GM08714 (cell line): ENCODE measurements around the gene ELK3.
"Not testable (repeated sequence)": the region's sequence is repeated elsewhere in the genome, so short reads cannot be mapped to it uniquely, and the experiment has no call there.

Source experiments
- H3K4me3 ChIP-seq: fragments of 200-500 bp; sonication (Bioruptor generic); 2 replicates; pipeline ENCODE4 v1.5.1; 2014; ENCODE audit warnings: mild to moderate bottlenecking, low read length, inconsistent platforms
- ZNF274 ChIP-seq: IDR thresholded peaks from 2 replicates; pipeline ENCODE4 v1.6.1; 2012; ENCODE audit warnings: mild to moderate bottlenecking, low read depth, low read length

Gene ELK3

GRCh38 chr12:96301732-96302131 is 107.6 kb downstream of the ELK3 start:
- no peak overlapping the region for H3K4me3 ChIP-seq
- no peak for TF ChIP-seq ZNF274

- no peak for TF ChIP-seq ZNF274
- H3K4me3 ChIP-seq: no peak overlapping the region
Observed at GRCh38 chr12:96302687-96303310, 108.6 kb downstream of the ELK3 start.

GRCh38 chr12:96303653-96304052 is 109.5 kb downstream of the ELK3 start:
- TF ChIP-seq ZNF274: no peak
- no peak overlapping the region for H3K4me3 ChIP-seq

- H3K4me3 ChIP-seq: no peak overlapping the region
- TF ChIP-seq ZNF274: no peak
Observed at GRCh38 chr12:96305665-96306064, 111.5 kb downstream of the ELK3 start.

GRCh38 chr12:96308881-96309280 is 114.7 kb downstream of the ELK3 start:
- no peak overlapping the region for H3K4me3 ChIP-seq
- no peak for TF ChIP-seq ZNF274

GRCh38 chr12:96310067-96310466 is 115.9 kb downstream of the ELK3 start:
- TF ChIP-seq ZNF274: no peak
- no peak overlapping the region for H3K4me3 ChIP-seq

GRCh38 chr12:96311191-96311590 is 117.0 kb downstream of the ELK3 start:
- H3K4me3 ChIP-seq: no peak overlapping the region
- no peak for TF ChIP-seq ZNF274

- no peak overlapping the region for H3K4me3 ChIP-seq
- TF ChIP-seq ZNF274: no peak
Observed at GRCh38 chr12:96313606-96314005, 119.4 kb downstream of the ELK3 start.

GRCh38 chr12:96314723-96315122 is 120.5 kb downstream of the ELK3 start:
- no peak for TF ChIP-seq ZNF274

GRCh38 chr12:96315741-96316481 is 121.7 kb downstream of the ELK3 start:
- H3K4me3 ChIP-seq: peak overlapping the region; percentile 70

More at GRCh38 chr12:96314723-96315122, 120.5 kb downstream of the ELK3 start:
- H3K4me3 ChIP-seq: no peak overlapping the region

GRCh38 chr12:96317801-96318200 is 123.6 kb downstream of the ELK3 start:
- not testable (repeated sequence) for H3K4me3 ChIP-seq
